SU-DHL-6 (cell line): ENCODE measurements around the gene TMEM8B.

Source experiments
- H2AFZ ChIP-seq: fragments of 200-600 bp; sonication (generic); 2 replicates; pipeline ENCODE4 v1.6.1; 2014; ENCODE audit warnings: low read depth, mild to moderate bottlenecking, moderate library complexity, mixed read lengths, antibody characterized with exemption, low read length; ENCODE audit not compliant: severe bottlenecking
- H3F3A ChIP-seq: fragments of 200-600 bp; shearing (Covaris generic); 2 replicates; pipeline ENCODE4 v1.6.0; 2016; ENCODE audit warnings: antibody characterized with exemption, mild to moderate bottlenecking; ENCODE audit not compliant: insufficient read depth
- H3K27ac ChIP-seq: fragments of 200-600 bp; sonication (generic); 2 replicates; pipeline ENCODE4 v1.5.1; 2016; ENCODE audit warnings: low read depth, mild to moderate bottlenecking, low read length, moderate library complexity, mixed read lengths
- H3K27me3 ChIP-seq: fragments of 200-600 bp; sonication (generic), shearing (Covaris generic); 2 replicates; pipeline ENCODE4 v1.6.0; 2014; ENCODE audit warnings: mild to moderate bottlenecking, low read length
- H3K36me3 ChIP-seq: fragments of 200-600 bp; sonication (generic); 2 replicates; pipeline ENCODE4 v1.6.1; 2014; ENCODE audit warnings: mild to moderate bottlenecking, low read length, mixed read lengths
- H3K4me2 ChIP-seq: fragments of 300-600, 200-600 bp; shearing (Covaris generic), sonication (generic); 2 replicates; pipeline ENCODE4 v1.6.0; 2014; ENCODE audit warnings: low read length, low read depth, mild to moderate bottlenecking; ENCODE audit not compliant: poor library complexity, severe bottlenecking
- H3K4me3 ChIP-seq: fragments of 200-600 bp; sonication (generic); 2 replicates; pipeline ENCODE4 v1.5.1; 2014; ENCODE audit warnings: antibody characterized with exemption, low read length, mild to moderate bottlenecking, mixed read lengths; ENCODE audit not compliant: insufficient read depth, poor library complexity, severe bottlenecking
- H3K79me2 ChIP-seq: fragments of 200-600 bp; sonication (generic); 2 replicates; pipeline ENCODE4 v1.6.1; 2014; ENCODE audit warnings: mild to moderate bottlenecking, low read length, moderate library complexity; ENCODE audit not compliant: insufficient read depth
- H3K9ac ChIP-seq: fragments of 200-600 bp; sonication (generic); 2 replicates; pipeline ENCODE4 v1.7.0; 2014; ENCODE audit warnings: mild to moderate bottlenecking, low read length
- H3K9me2 ChIP-seq: fragments of 200-600 bp; sonication (generic); replicated peaks from 2 replicates; pipeline ENCODE4 v1.6.1; 2014; ENCODE audit warnings: low read length; ENCODE audit not compliant: insufficient read depth
- H3K9me3 ChIP-seq: fragments of 200-600 bp; sonication (generic); 2 replicates; pipeline ENCODE4 v1.6.1; 2014; ENCODE audit warnings: low read length, mixed read lengths; ENCODE audit not compliant: insufficient read depth
- H4K20me1 ChIP-seq: fragments of 200-600 bp; sonication (generic); 2 replicates; pipeline ENCODE4 v1.6.1; 2014; ENCODE audit warnings: low read depth, mild to moderate bottlenecking, antibody characterized with exemption, low read length, moderate library complexity, mixed read lengths
- EZH2phosphoT487 ChIP-seq: fragments of 200-600 bp; sonication (generic), shearing (Covaris generic); conservative IDR thresholded peaks from 2 replicates; pipeline ENCODE4 v1.6.1; 2018; ENCODE audit warnings: mild to moderate bottlenecking, antibody characterized with exemption, low read length, moderate library complexity, mixed read lengths
- TF ChIP-seq, protein P1 (sequence below): fragments of 200-600 bp; sonication (generic); IDR thresholded peaks from one replicate; pipeline ENCODE4 v1.5.1; 2017; ENCODE audit warnings: antibody characterized with exemption, mild to moderate bottlenecking, low read length, moderate library complexity; ENCODE audit not compliant: insufficient read depth, poor library complexity, severe bottlenecking

Gene TMEM8B

DNA sequence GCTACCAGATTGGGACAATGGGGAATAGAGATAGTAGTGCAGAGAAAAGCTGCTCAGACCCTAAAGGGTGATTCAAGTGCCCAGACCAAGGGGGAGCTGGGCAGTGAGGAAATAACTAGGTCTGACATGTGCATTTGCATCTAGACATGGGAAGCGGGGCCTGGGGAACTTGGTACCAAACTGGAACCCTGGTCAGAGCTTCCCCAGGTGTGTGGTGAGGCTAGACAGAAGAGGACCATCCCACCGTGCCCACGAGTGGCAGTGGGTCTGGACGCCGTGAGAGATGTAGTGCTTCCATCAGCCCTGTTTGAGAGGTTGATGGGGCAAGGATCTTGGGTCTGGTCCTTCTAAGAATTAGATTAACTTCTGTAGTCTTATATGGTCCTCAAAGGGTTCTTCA, 7.6 kb downstream of the TMEM8B start:
- Histone ChIP-seq H3K9me3 (no peaks in the 10 kb centered on the region), H3K9ac (no peak overlapping the region), H3F3A (no peaks in the 10 kb centered on the region), H3K79me2 (no peaks in the 10 kb centered on the region), H4K20me1 (no peaks in the 10 kb centered on the region), H3K9me2 (no peaks in the 10 kb centered on the region), H3K27me3 (no peaks in the 10 kb centered on the region), H3K27ac (no peak overlapping the region), H2AFZ (no peak overlapping the region), H3K4me2 (no peak overlapping the region), H3K4me3 (no peak overlapping the region), H3K36me3 (no peaks in the 10 kb centered on the region)
- TF ChIP-seq, protein P1, sequence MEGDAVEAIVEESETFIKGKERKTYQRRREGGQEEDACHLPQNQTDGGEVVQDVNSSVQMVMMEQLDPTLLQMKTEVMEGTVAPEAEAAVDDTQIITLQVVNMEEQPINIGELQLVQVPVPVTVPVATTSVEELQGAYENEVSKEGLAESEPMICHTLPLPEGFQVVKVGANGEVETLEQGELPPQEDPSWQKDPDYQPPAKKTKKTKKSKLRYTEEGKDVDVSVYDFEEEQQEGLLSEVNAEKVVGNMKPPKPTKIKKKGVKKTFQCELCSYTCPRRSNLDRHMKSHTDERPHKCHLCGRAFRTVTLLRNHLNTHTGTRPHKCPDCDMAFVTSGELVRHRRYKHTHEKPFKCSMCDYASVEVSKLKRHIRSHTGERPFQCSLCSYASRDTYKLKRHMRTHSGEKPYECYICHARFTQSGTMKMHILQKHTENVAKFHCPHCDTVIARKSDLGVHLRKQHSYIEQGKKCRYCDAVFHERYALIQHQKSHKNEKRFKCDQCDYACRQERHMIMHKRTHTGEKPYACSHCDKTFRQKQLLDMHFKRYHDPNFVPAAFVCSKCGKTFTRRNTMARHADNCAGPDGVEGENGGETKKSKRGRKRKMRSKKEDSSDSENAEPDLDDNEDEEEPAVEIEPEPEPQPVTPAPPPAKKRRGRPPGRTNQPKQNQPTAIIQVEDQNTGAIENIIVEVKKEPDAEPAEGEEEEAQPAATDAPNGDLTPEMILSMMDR = no peak
- no peak for TF ChIP-seq EZH2phosphoT487

DNA sequence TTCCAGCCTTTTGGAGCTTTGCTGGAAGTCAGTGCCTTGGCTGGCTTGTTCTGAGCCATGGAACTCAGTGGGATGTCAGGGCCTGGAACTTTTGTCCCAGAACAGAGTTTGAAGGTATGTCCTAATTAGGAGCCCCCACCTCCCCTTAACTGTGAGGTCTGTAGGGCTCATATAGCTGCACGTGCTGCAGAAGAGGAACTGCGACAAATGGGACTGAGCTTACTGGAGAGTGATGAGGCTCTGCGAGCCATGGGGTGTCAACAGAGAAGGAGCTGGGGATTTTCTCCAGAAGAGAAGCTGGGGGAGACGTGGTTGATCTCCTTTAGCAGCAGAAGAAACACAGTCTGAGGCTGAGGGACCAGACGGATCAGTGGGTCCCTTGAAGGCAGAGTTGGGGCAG, 10.9 kb downstream of the TMEM8B start:
- Histone ChIP-seq H3K79me2 (no peaks in the 10 kb centered on the region), H3K4me3 (no peak overlapping the region), H3K9me2 (no peaks in the 10 kb centered on the region), H4K20me1 (no peaks in the 10 kb centered on the region), H3K27ac (no peak overlapping the region), H3K9ac (no peak overlapping the region), H3F3A (no peaks in the 10 kb centered on the region), H2AFZ (no peak overlapping the region), H3K36me3 (no peaks in the 10 kb centered on the region), H3K27me3 (no peaks in the 10 kb centered on the region), H3K9me3 (no peaks in the 10 kb centered on the region), H3K4me2 (no peak overlapping the region)
- TF ChIP-seq, protein P1 = no peak
- no peak for TF ChIP-seq EZH2phosphoT487

- H3K9ac ChIP-seq = no peak overlapping the region
- H3K9me2 ChIP-seq = no peaks in the 10 kb centered on the region
- no peak for TF ChIP-seq EZH2phosphoT487
- TF ChIP-seq, protein P1 = no peak
- no peaks in the 10 kb centered on the region for H3K79me2 ChIP-seq
- H3F3A ChIP-seq = no peaks in the 10 kb centered on the region
- H4K20me1 ChIP-seq = no peaks in the 10 kb centered on the region
- no peaks in the 10 kb centered on the region for H3K9me3 ChIP-seq
- H3K4me3 ChIP-seq = no peak overlapping the region
- no peaks in the 10 kb centered on the region for H3K36me3 ChIP-seq
- no peak overlapping the region for H2AFZ ChIP-seq
- H3K27ac ChIP-seq = no peak overlapping the region
- H3K4me2 ChIP-seq = no peak overlapping the region
- no peaks in the 10 kb centered on the region for H3K27me3 ChIP-seq
These were observed 12.0 kb downstream of the TMEM8B start for GRCh38 chr9:35840881-35841644.
